Right renal pelvis (tissue), 4 donors: ENCODE data around the gene AXIN2. TPM values are rescaled to one million over a fixed set of nuclear protein-coding genes. Genes with fewer than 3 reads are reported as not detected.
A peak's percentile ranks its signal among the peaks of the same experiment; 100 is the strongest.

ENCODE experiments used
- DNase-seq, 4 donors: peaks; one replicate each; pipeline ENCODE4 v3.0.0-alpha.2; 2013; ENCODE audit warnings: low read depth in 4 of 4, low spot score in 3 of 4, missing footprints in 1 of 4
- polyA plus RNA-seq, 4 donors: library from polyadenylated mRNA; unstranded; fragments of 120-200 nt; gene quantifications; one replicate each; pipeline ENCODE4 v1.2.1, GENCODE V29; 2013; ENCODE audit not compliant: insufficient read length in 4 of 4

The AXIN2 gene
- polyA plus RNA-seq, 4 donors: 21.5 to 23.8 (median 22.5) TPM

GRCh38 chr17:65556014-65556909, 5.2 kb downstream of the AXIN2 start:
- DNase-seq: peak in 2 of 4 donors; percentile 72 to 74

- no peak for DNase-seq
Observed at GRCh38 chr17:65554553-65555223, 6.8 kb downstream of the AXIN2 start.

- no peak for DNase-seq
Observed at GRCh38 chr17:65553646-65554552, 7.5 kb downstream of the AXIN2 start.

- no peak for DNase-seq
Observed at GRCh38 chr17:65553009-65553645, 8.3 kb downstream of the AXIN2 start.

GRCh38 chr17:65552214-65552613, 9.2 kb downstream of the AXIN2 start:
- no peak for DNase-seq

- DNase-seq: no peak
Observed at GRCh38 chr17:65551267-65552040, 10.0 kb downstream of the AXIN2 start.

- DNase-seq: no peak
Observed at GRCh38 chr17:65550758-65551157, 10.7 kb downstream of the AXIN2 start.

GRCh38 chr17:65550075-65550662, 11.3 kb downstream of the AXIN2 start:
- no peak for DNase-seq

GRCh38 chr17:65548269-65548969, 13.0 kb downstream of the AXIN2 start:
- no peak for DNase-seq

- DNase-seq: no peak
Observed at GRCh38 chr17:65547253-65547670, 14.2 kb downstream of the AXIN2 start.

- no peak for DNase-seq
Observed at GRCh38 chr17:65546579-65546978, 14.9 kb downstream of the AXIN2 start.

- DNase-seq: no peak
Observed at GRCh38 chr17:65545705-65546523, 15.5 kb downstream of the AXIN2 start.

GRCh38 chr17:65544672-65545071, 16.8 kb downstream of the AXIN2 start:
- DNase-seq: no peak

GRCh38 chr17:65542610-65543009, 18.8 kb downstream of the AXIN2 start:
- DNase-seq: no peak

GRCh38 chr17:65542067-65542466, 19.4 kb downstream of the AXIN2 start:
- no peak for DNase-seq

GRCh38 chr17:65541453-65541852, 20.0 kb downstream of the AXIN2 start:
- no peak for DNase-seq

- no peak for DNase-seq
Observed at GRCh38 chr17:65539630-65540266, 21.7 kb downstream of the AXIN2 start.
